Ishikawa (cell line): Measurements from ENCODE around the gene MYO7B.

Source experiments
- EP300 ChIP-seq: IDR thresholded peaks from 2 replicates; pipeline ENCODE4 v1.6.1; 2012; ENCODE audit warnings: borderline replicate concordance
- TEAD4 ChIP-seq: IDR thresholded peaks from 2 replicates; pipeline ENCODE4 v1.6.1; 2012

GRCh38 chr2:127681288-127681804 lies 145.9 kb downstream of the MYO7B start:
- TF ChIP-seq EP300 = no peak
- TF ChIP-seq TEAD4 = no peak
